Neural cell (in vitro differentiated cells): ENCODE data around the gene CLIC1. TPM values are rescaled to one million over a fixed set of nuclear protein-coding genes. Genes with fewer than 3 reads are reported as not detected.

Experiments
- H2AFZ ChIP-seq: fragments of 200-600, 300-800 bp; sonication (generic), shearing (Covaris generic); 2 replicates; pipeline ENCODE4 v1.6.0; 2014; ENCODE audit warnings: low read depth, mild to moderate bottlenecking, antibody characterized with exemption, low read length, moderate library complexity
- H3F3A ChIP-seq: fragments of 200-600 bp; shearing (Covaris generic); 2 replicates; pipeline ENCODE4 v1.6.1; 2016; ENCODE audit warnings: mild to moderate bottlenecking, moderate library complexity, mixed read lengths, antibody characterized with exemption, low read length; ENCODE audit not compliant: insufficient read depth, poor library complexity, severe bottlenecking
- H3K27ac ChIP-seq: fragments of 200-600, 300-800 bp; sonication (generic), shearing (Covaris generic); 2 replicates; pipeline ENCODE4 v1.5.1; 2014; ENCODE audit warnings: mild to moderate bottlenecking, low read length, moderate library complexity
- H3K27me3 ChIP-seq: fragments of 300-800, 200-600 bp; sonication (generic), shearing (Covaris generic); 2 replicates; pipeline ENCODE4 v1.6.0; 2014; ENCODE audit warnings: mild to moderate bottlenecking, low read depth, low read length, moderate library complexity; ENCODE audit not compliant: insufficient read depth
- H3K36me3 ChIP-seq: fragments of 300-800, 200-600 bp; sonication (generic), shearing (Covaris generic); 2 replicates; pipeline ENCODE4 v1.5.1; 2014; ENCODE audit warnings: mild to moderate bottlenecking, antibody characterized with exemption, low read length, moderate library complexity; ENCODE audit not compliant: insufficient read depth
- H3K4me2 ChIP-seq: fragments of 300-800, 200-600 bp; sonication (generic), shearing (Covaris generic); 2 replicates; pipeline ENCODE4 v1.6.0; 2014; ENCODE audit warnings: mild to moderate bottlenecking, low read length
- H3K4me3 ChIP-seq: fragments of 300-800, 200-600 bp; sonication (generic), shearing (Covaris generic); 2 replicates; pipeline ENCODE4 v1.5.1; 2014; ENCODE audit warnings: mild to moderate bottlenecking, low read length, moderate library complexity
- H3K79me2 ChIP-seq: fragments of 200-600 bp; shearing (Covaris generic); replicated peaks from 2 replicates; pipeline ENCODE4 v1.6.0; 2014; ENCODE audit warnings: mild to moderate bottlenecking, low read length, moderate library complexity; ENCODE audit not compliant: insufficient read depth
- H3K9ac ChIP-seq: fragments of 300-800, 200-600 bp; sonication (generic), shearing (Covaris generic); 2 replicates; pipeline ENCODE4 v1.6.1; 2016; ENCODE audit warnings: mild to moderate bottlenecking, low read length, mixed read lengths
- H3K9me2 ChIP-seq: fragments of 200-600 bp; shearing (Covaris generic); 2 replicates; pipeline ENCODE4 v1.6.1; 2016; ENCODE audit warnings: mild to moderate bottlenecking, low read length, mixed read lengths; ENCODE audit not compliant: insufficient read depth
- H3K9me3 ChIP-seq: fragments of 200-600, 300-800 bp; sonication (generic), shearing (Covaris generic); 2 replicates; pipeline ENCODE4 v1.6.1; 2016; ENCODE audit warnings: mild to moderate bottlenecking, mixed run types, low read length, moderate library complexity, mixed read lengths
- H4K20me1 ChIP-seq: fragments of 200-600 bp; shearing (Covaris generic); 2 replicates; pipeline ENCODE4 v1.6.1; 2016; ENCODE audit warnings: mild to moderate bottlenecking, mixed run types; ENCODE audit not compliant: insufficient read depth
- CTCF ChIP-seq: fragments of 450-650 bp; IDR thresholded peaks from 2 replicates; pipeline ENCODE4 v1.5.1; 2014; ENCODE audit warnings: antibody characterized with exemption, mild to moderate bottlenecking, moderate library complexity; ENCODE audit not compliant: poor library complexity, severe bottlenecking
- EP300 ChIP-seq: fragments of 450-650 bp; conservative IDR thresholded peaks from 2 replicates; pipeline ENCODE4 v1.6.1; 2014; ENCODE audit warnings: antibody characterized with exemption, mild to moderate bottlenecking, moderate library complexity; ENCODE audit not compliant: poor library complexity, severe bottlenecking
- EZH2 ChIP-seq: fragments of 200-600, 300-800 bp; shearing (Covaris generic), sonication (generic); IDR thresholded peaks from 2 replicates; pipeline ENCODE4 v1.6.1; 2014; ENCODE audit warnings: antibody characterized with exemption, low read length, borderline replicate concordance, mild to moderate bottlenecking; ENCODE audit not compliant: insufficient read depth, poor library complexity, severe bottlenecking
- MXI1 ChIP-seq: fragments of 450-650 bp; conservative IDR thresholded peaks from 2 replicates; pipeline ENCODE4 v1.6.1; 2014; ENCODE audit warnings: antibody characterized with exemption, mild to moderate bottlenecking; ENCODE audit not compliant: poor library complexity, severe bottlenecking
- POLR2AphosphoS5 ChIP-seq: IDR thresholded peaks from 2 replicates; pipeline ENCODE4 v1.6.1; 2012
- RAD21 ChIP-seq: fragments of 450-650 bp; conservative IDR thresholded peaks from 2 replicates; pipeline ENCODE4 v1.6.1; 2014; ENCODE audit warnings: antibody characterized with exemption, mild to moderate bottlenecking, moderate library complexity
- REST ChIP-seq: IDR thresholded peaks from 2 replicates; pipeline ENCODE4 v1.6.1; 2012; ENCODE audit warnings: borderline replicate concordance
- SMC3 ChIP-seq: fragments of 450-650 bp; conservative IDR thresholded peaks from 2 replicates; pipeline ENCODE4 v1.6.1; 2014; ENCODE audit warnings: antibody characterized with exemption, mild to moderate bottlenecking, moderate library complexity; ENCODE audit not compliant: poor library complexity
- TAF1 ChIP-seq: IDR thresholded peaks from 2 replicates; pipeline ENCODE4 v1.6.1; 2012; ENCODE audit warnings: low read depth
- polyA plus RNA-seq: library from polyadenylated mRNA; depleted of rRNA; stranded (reverse); fragments of >200 nt; gene quantifications from 2 replicates; pipeline ENCODE4 v1.2.3, GENCODE V29; 2014

The CLIC1 gene
- polyA plus RNA-seq, 1 donor from 2014 or later = 5.5 TPM

- H3K27ac ChIP-seq = peak overlapping the region; percentile 95
- no peaks in the 10 kb centered on the region for H3K27me3 ChIP-seq
- peak overlapping the region; percentile 93 for H3K9ac ChIP-seq
- H3F3A ChIP-seq = no peaks in the 10 kb centered on the region
- H3K9me3 ChIP-seq = no peaks in the 10 kb centered on the region
- H3K79me2 ChIP-seq = peaks cover 26% of the 10 kb centered on the region
- TF ChIP-seq POLR2AphosphoS5 (no peak), TAF1 (no peak), SMC3 (no peak), CTCF (no peak), RAD21 (no peak), MXI1 (no peak), EZH2 (no peak), EP300 (no peak), REST (no peak)
- no peaks in the 10 kb centered on the region for H3K9me2 ChIP-seq
- peak overlapping the region; percentile 84 for H3K4me3 ChIP-seq
- peak overlapping the region; percentile 96 for H3K4me2 ChIP-seq
- H3K36me3 ChIP-seq = no peaks in the 10 kb centered on the region
- H2AFZ ChIP-seq = peak overlapping the region; percentile 88
- no peaks in the 10 kb centered on the region for H4K20me1 ChIP-seq
Observed at GRCh38 chr6:31702405-31702818, 33.9 kb downstream of the CLIC1 start.

GRCh38 chr6:31701666-31702404 lies 34.5 kb downstream of the CLIC1 start:
- H3K27ac ChIP-seq = peak overlapping the region; percentile 95
- H2AFZ ChIP-seq = peak overlapping the region; percentile 88

More at GRCh38 chr6:31701666-31702404, 34.5 kb downstream of the CLIC1 start:
- Histone ChIP-seq H3K79me2 (peaks cover 26% of the 10 kb centered on the region), H4K20me1 (no peaks in the 10 kb centered on the region), H3K9me2 (no peaks in the 10 kb centered on the region), H3F3A (no peaks in the 10 kb centered on the region), H3K9ac (peak overlapping the region; percentile 93), H3K4me3 (peak overlapping the region; percentile 84), H3K27me3 (no peaks in the 10 kb centered on the region), H3K4me2 (peak overlapping the region; percentile 96), H3K9me3 (no peaks in the 10 kb centered on the region), H3K36me3 (no peaks in the 10 kb centered on the region)
- TF ChIP-seq REST (no peak), EP300 (no peak), TAF1 (no peak), MXI1 (no peak), SMC3 (no peak), EZH2 (no peak), CTCF (no peak), RAD21 (no peak), POLR2AphosphoS5 (no peak)
